Left lung (tissue), 10 donors: ENCODE data around the gene BBOX1. TPM values are rescaled to one million over a fixed set of nuclear protein-coding genes. Genes with fewer than 3 reads are reported as not detected.
A peak's percentile ranks its signal among the peaks of the same experiment; 100 is the strongest.

Experiments
- ATAC-seq: fragments of 200-7000 bp; cut with Tn5 transposase; one replicate; pipeline ENCODE4 v1.9.1; 2020; ENCODE audit warnings: moderate library complexity
- DNase-seq, 4 donors: peaks; one replicate each; pipeline ENCODE4 v3.0.0-alpha.2; 2013 to 2020
- H3K27ac ChIP-seq, 2 donors: fragments of 200-600 bp; sonication (generic) in 1 of 2; one replicate each; pipeline versions ENCODE4 v1.5.0 to v1.8.0; 2020 to 2021
- H3K27me3 ChIP-seq, 2 donors: fragments of 200-600 bp; sonication (generic) in 1 of 2; one replicate each; pipeline versions ENCODE4 v1.5.0 to v1.8.0; 2020 to 2021
- H3K36me3 ChIP-seq, 2 donors: fragments of 200-600 bp; sonication (generic) in 1 of 2; one replicate each; pipeline versions ENCODE4 v1.5.0 to v1.8.0; 2020 to 2021
- H3K4me1 ChIP-seq, 2 donors: fragments of 200-600 bp; one replicate each; pipeline ENCODE4 v1.8.0; 2021
- H3K4me3 ChIP-seq, 2 donors: fragments of 200-600 bp; sonication (generic) in 1 of 2; one replicate each; pipeline versions ENCODE4 v1.5.0 to v1.8.0; 2020 to 2021; ENCODE audit warnings: mild to moderate bottlenecking in 1 of 2
- H3K9me3 ChIP-seq, 2 donors: fragments of 200-600 bp; sonication (generic) in 1 of 2; one replicate each; pipeline versions ENCODE4 v1.5.0 to v1.8.0; 2020 to 2021
- CTCF ChIP-seq, 2 donors: fragments of 200-600 bp; sonication (generic) in 1 of 2; IDR thresholded peaks; one replicate each; pipeline versions ENCODE4 v1.5.0 to v1.8.0; 2021; ENCODE audit warnings: antibody characterized with exemption in 2 of 2
- intact Hi-C, 2 donors: fragments of 100-400 bp; cut with DNase I; formaldehyde crosslinking; loops; one replicate each; pipeline versions ENCODE4 v1.11.2 to v1.14.2; 2022
- polyA plus RNA-seq, 6 donors: library from polyadenylated mRNA; unstranded; fragments of 120-200 nt; gene quantifications; one replicate each; pipeline ENCODE4 v1.2.1, GENCODE V29; 2013; ENCODE audit not compliant: insufficient read length in 6 of 6
- total RNA-seq, 2 donors: library from RNA; stranded (reverse); fragmentation: NEBNext Ultra II Directional; extraction: Animal tissue kit (Norgen Biotek cat#: 25700); gene quantifications; one replicate each; pipeline ENCODE4 v1.2.1, GENCODE V29; 2021
- donor health status: DM: no; HTN: yes; CAD: no.
- donor health status: DM: no; HTN: no; CAD: no.

The BBOX1 gene
- total and polyA plus RNA-seq, 8 donors = 0.11 to 0.64 (median 0.36) TPM; not detected in 2

DNA sequence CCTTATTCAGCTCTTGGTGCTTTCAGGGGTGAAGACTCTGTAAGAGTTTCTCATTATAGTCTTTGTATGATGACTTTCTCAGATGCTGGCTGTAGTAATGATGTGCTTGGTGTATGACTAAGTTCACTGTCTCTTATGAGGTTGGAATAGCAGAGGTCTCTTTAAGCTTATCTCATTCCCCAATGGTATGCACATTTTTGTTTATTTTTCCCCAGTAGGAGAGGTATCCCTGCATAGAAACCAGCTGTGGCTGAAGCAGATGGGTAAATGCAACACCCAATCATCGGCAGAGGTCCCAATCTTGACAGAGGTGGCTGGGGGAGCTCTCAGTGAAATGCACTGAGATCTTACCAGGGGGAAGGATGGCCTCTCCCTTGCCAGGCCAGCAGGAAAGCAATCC lies 34.6 kb downstream of the BBOX1 start:
- H3K27ac ChIP-seq = no peak overlapping the region
- DNase-seq (peak in 1 of 4 donors; percentile 57), ATAC-seq (no peak)
- H3K4me3 ChIP-seq = no peak overlapping the region
- H3K9me3 ChIP-seq = peaks cover 0 to 5% of the 10 kb centered on the region in 2 donors
- intact Hi-C loops = no loop called here
- H3K36me3 ChIP-seq = no peaks in the 10 kb centered on the region
- H3K27me3 ChIP-seq = no peaks in the 10 kb centered on the region
- no peaks in the 10 kb centered on the region for H3K4me1 ChIP-seq
- TF ChIP-seq CTCF (IDR thresholded peaks at IDR 0.05) = no peak

- Histone ChIP-seq H3K27me3 (no peaks in the 10 kb centered on the region), H3K9me3 (peaks cover 0 to 5% of the 10 kb centered on the region in 2 donors), H3K36me3 (no peaks in the 10 kb centered on the region), H3K4me1 (no peaks in the 10 kb centered on the region), H3K27ac (no peak overlapping the region), H3K4me3 (no peak overlapping the region)
- intact Hi-C loops = no loop called here
- DNase-seq (no peak), ATAC-seq (no peak)
- no peak for TF ChIP-seq CTCF (IDR thresholded peaks at IDR 0.05)
Measured at GRCh38 chr11:27075655-27076054, 35.0 kb downstream of the BBOX1 start.

- intact Hi-C loops = no loop called here
- no peak overlapping the region for H3K4me3 ChIP-seq
- DNase-seq (no peak), ATAC-seq (no peak)
- peaks cover 0 to 5% of the 10 kb centered on the region in 2 donors for H3K9me3 ChIP-seq
- no peak for TF ChIP-seq CTCF (IDR thresholded peaks at IDR 0.05)
- H3K4me1 ChIP-seq = no peaks in the 10 kb centered on the region
- H3K27me3 ChIP-seq = no peaks in the 10 kb centered on the region
- H3K27ac ChIP-seq = no peak overlapping the region
- no peaks in the 10 kb centered on the region for H3K36me3 ChIP-seq
Measured at GRCh38 chr11:27076121-27076589, 35.5 kb downstream of the BBOX1 start.

- H3K27me3 ChIP-seq = no peaks in the 10 kb centered on the region
- DNase-seq (no peak), ATAC-seq (no peak)
- H3K4me1 ChIP-seq = no peaks in the 10 kb centered on the region
- H3K4me3 ChIP-seq = no peak overlapping the region
- intact Hi-C loops = no loop called here
- TF ChIP-seq CTCF (IDR thresholded peaks at IDR 0.05) = no peak
- H3K27ac ChIP-seq = no peak overlapping the region
- peaks cover 0 to 1% of the 10 kb centered on the region in 2 donors for H3K9me3 ChIP-seq
- no peaks in the 10 kb centered on the region for H3K36me3 ChIP-seq
Measured at GRCh38 chr11:27081056-27081455, 40.4 kb downstream of the BBOX1 start.

DNA sequence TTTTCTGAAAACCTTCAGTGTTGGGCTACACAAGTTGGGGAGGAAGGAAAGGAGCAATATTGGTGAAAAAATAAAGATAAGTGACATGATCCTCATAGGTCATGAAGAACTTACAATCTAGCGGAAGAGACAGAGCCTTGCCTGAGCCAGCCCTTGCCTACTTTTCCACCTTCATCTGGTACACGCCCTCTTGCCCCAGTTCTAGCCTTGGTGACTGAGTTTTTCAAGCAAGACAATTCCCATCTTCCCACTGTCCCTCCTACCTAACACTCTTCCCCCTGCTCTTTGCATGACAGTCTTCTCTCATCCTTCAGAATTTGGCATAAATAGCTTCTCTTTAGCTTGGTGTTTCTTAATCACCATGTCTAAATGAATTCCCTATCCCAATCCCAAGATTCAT lies 42.6 kb downstream of the BBOX1 start:
- no peaks in the 10 kb centered on the region for H3K9me3 ChIP-seq
- no peak for TF ChIP-seq CTCF (IDR thresholded peaks at IDR 0.05)
- no peak overlapping the region for H3K4me3 ChIP-seq

More for the DNA sequence above, 42.6 kb downstream of the BBOX1 start:
- ATAC-seq (no peak), DNase-seq (no peak)
- Histone ChIP-seq H3K36me3 (no peaks in the 10 kb centered on the region), H3K4me1 (no peaks in the 10 kb centered on the region), H3K27me3 (no peaks in the 10 kb centered on the region), H3K27ac (no peak overlapping the region)
- intact Hi-C loops = no loop called here
